DMS 273 treated with DMSO at 0.1 percent for 48 hours (cell line): ENCODE results near the gene ADCY5.

ENCODE experiments used
- DNase-seq: peaks from one replicate; lab custom pipeline; 2025; lab: John Stamatoyannopoulos, UW

Gene ADCY5

GRCh38 chr3:123367467-123368154 is 81.3 kb downstream of the ADCY5 start:
- DNase-seq, result no peak

DNA sequence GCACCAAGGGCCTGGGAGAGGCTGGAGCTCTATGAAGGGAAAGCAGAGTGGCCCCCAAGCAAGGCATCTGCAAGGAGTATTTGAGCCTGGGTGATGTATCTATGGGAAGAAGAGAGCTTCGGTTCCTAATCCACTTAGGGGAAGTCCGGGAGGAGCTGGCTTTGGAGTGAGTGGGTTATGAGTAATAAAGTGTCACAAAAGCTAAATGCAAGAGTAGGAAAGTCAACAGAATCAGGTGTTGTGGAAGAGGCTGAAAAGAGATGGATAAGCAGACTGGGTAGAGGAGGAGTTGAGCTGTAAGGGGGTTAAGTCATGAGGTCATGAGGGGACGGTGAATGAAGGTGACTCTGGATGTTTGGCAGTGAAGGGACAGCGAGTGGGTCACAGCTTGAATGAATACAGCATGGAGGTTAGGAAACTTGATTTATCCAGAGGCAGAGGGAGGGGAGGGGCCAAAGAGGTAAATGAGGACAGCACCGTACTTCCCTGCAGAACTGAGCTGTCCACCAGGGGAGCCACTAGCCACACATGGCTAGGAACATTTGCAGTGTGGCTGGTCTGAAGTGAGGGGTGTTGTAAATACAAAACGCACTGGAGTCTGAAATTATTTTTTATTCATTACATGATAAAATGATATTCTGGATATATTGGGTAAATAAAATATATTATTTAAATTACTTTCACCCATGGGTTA is 83.3 kb downstream of the ADCY5 start:
- DNase-seq, result peak; percentile 48

- no peak for DNase-seq
Observed at GRCh38 chr3:123361071-123361470, 87.8 kb downstream of the ADCY5 start.

DNA sequence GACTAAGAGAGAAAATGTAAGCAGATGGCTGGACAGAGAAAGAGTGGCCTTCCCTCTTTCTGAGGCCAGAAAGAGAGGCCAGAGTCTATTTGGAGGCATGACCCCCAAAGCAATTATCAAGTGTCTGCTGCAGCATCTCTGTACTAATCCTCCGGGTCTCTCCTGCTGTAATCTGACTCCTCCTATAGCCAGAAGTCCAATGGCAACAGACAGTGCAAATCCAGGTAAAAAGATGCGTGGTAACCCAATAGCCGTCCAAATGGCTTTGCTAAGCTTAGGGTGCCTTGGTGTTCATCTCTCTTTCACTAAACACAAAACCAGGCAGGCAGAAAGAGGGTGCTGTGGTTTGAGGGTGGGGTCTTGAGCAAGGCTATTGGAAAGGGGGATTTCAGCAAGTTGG is 91.6 kb downstream of the ADCY5 start:
- no peak for DNase-seq

DNA sequence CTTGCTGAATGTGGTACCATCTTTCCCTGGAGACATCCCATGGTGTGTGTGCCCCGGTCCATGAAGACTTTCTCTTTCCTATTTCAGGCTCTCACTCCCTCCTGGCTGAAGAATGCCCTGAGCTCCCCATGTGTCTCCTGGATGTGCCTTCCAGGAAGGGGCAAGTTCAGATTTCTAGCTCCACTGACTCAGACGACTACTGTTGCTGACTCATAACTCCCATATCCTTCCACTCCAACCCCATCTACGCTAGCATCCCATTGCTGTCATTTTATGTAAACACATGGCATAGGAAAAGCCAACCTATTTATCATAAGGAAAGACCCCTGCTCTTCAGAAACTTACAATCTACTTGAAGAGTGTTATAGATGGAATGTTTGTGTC is 95.0 kb downstream of the ADCY5 start:
- DNase-seq, result no peak

- no peak for DNase-seq
Observed at GRCh38 chr3:123353227-123353849, 95.6 kb downstream of the ADCY5 start.

- DNase-seq, result no peak
Observed at GRCh38 chr3:123352134-123352554, 96.7 kb downstream of the ADCY5 start.

GRCh38 chr3:123351501-123351900 is 97.4 kb downstream of the ADCY5 start:
- no peak for DNase-seq

- no peak for DNase-seq
Observed at GRCh38 chr3:123350971-123351370, 97.9 kb downstream of the ADCY5 start.

DNA sequence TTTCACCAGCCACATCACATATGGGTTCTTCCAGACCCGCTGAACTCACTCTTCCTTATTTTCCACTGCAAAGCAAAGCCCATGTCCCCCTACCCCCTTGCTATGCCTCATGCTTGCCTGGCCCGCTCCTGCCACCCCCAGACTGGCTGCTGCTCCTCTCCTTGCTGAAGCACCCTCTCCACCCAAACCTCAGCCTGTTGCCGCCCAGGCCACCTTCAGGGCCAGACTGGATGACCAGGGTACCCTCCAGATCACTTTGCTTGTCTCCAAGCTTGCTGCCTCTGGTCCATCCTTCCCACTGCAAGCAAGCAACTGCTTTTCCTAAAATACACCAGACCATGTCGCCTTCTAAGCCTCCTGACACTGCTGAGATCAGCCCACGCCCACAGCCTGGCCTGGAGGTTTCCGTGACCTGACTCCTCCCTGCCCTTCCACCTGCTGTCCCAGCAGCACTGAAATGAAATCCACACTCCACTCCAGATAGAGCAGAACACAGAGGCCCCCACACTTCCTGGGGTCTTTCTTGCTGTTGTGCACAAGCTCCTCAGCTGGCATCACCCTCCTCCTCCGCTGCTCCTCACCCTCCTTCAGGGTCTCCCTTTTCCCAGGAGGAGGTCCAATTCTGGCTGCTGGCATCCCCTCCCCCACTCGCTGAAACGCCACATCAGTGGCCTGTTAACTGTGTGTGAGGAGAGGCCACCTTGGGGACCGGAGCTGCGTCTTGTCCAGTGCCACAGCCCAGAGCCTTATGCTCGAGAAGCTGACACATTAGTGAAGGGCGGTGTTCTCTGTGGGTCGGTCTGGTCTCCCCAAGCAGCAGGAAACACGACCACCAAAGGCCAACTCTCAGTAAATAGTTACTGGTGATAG is 99.1 kb downstream of the ADCY5 start:
- DNase-seq, result no peak

DNA sequence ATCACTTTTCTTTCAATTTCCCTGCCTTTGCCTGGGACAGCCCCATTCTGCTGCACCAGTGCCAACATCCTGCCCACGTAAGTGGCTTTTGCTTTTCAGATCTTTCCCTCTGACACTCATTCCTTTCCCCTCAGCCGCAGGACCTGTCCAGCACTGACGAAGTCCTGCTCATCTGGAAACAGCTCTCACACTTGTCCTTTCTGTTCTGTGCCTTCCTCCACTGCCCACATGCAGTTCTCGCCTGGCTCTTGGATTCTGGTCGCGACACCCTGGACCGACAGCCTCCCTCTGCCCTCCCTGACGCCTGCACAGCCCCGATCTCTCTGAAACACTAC is 99.7 kb downstream of the ADCY5 start:
- no peak for DNase-seq

DNA sequence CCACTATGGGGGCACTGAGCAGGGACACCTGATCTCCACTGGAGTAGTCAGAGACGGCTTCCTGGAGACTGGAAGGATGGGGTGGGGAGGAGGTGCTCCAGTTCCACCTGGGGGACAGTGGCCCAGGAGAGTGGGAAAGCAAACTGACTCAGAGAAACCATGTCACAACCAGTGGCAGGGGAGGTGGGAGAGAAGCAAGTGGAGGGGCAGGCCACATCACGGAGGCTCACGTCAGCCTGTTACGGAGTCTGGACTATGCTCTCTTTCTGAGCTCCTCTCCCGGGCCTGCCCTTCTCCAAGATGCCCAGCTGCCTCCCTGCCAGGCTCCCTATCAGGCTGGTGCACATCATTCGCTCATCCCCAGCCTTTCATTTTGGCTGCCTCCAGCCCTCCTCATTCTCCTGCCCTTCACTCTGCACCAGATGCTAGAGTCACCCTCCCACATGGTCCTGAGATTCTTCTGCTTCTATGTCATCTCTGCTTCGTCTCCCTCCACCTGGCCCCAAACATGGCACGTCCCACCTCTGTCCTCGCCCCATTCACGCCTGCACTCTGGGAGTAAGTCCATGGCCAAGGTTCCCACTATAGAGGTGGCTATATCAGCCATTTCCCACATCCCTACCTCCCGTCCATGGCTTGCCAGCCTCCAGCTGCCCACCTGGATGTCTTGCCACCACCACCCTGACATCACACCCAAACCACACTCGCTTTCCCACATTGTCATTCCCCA is 100.3 kb downstream of the ADCY5 start:
- no peak for DNase-seq

DNA sequence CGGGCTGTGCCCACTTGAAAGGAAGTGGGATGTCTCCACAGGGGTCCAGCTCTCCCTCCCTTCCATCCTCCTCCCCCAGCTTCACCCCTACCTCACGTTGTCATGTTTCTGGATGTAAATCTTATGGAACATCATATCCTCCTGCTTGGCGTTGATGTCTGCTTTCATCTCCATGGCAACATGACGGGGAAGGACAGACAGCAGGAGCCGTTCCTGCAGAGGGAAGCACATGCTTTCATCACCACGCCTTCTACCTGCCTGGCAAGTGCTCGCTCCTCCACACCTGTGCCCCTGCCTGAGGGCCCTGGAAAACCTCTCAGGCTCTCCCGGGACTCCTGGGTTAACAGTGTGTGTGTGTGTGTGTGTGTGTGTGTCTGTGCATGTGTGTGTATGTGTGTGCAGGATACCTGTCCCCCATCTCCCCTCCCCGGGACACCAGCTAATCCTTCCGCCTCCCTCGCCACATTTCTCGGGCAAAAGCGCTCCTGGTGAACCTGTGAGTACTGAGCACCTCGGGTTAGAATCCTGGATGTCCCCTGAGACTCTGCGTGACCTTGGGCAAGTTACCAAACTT is 101.1 kb downstream of the ADCY5 start:
- DNase-seq, result no peak

DNA sequence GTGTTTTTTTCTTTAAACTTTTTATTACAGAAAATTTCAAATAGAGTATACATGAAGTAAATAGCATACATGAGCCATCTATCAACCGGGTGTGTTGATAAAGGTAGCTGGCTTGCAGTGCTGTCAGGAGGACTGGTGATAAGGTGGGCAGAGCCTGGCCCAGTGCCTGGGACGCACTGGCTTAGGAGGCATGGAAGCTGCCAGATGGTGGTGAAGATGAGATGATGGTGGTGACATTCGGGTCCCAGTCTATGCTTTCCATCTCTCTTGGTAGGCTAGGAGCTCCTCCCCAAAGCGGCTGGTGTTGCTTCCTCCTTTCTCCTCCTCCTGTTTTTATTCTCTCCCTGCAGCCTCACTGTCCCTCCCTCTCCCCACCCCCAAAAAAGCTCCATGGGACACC is 101.7 kb downstream of the ADCY5 start:
- no peak for DNase-seq

DNA sequence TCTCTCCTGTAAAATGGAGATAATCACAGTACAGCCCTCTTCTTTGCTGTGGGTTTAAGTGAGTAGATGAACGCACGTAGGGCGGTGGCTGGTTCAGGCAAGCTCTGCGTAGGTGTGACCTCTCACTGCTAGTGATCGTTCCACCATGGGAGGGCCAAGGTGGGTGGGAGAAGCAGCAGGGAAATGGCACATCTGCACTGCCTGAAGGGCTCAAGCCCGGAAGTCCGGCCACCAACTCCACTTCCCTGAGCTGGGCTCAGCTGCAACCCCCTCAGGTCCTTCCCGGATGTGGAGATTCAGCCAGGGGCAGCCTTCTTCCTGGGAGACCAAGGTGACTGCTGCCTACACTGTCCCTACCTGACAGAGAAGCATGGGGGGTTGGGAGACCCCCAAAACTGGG is 102.9 kb downstream of the ADCY5 start:
- no peak for DNase-seq

- no peak for DNase-seq
Observed at GRCh38 chr3:123344907-123345594, 103.8 kb downstream of the ADCY5 start.

GRCh38 chr3:123344175-123344906 is 104.5 kb downstream of the ADCY5 start:
- no peak for DNase-seq

- no peak for DNase-seq
Observed at GRCh38 chr3:123343296-123344174, 105.4 kb downstream of the ADCY5 start.

DNA sequence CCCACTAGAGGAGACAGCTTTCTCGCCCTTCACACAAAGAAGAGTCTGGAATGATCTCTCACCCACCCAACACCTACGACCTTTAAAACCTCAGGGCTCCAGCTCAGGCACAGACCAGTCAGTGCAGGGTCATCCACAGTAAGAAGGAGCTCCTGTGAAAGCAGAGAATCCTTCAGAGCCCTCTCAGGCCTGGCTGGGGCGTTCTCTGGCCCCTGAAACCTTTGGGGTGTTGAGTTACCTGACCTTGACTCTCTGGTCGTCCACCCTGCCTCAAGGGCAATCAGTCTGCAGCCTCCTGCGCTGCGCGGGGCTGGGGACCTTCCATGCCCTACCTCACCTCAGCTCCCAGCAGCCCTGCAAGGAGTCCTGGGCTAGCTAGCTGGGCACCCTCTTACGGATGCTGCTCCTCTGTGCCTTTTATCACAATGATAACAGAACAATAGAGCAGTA is 106.2 kb downstream of the ADCY5 start:
- DNase-seq, result no peak
